Prostate gland (tissue), 2 donors: ENCODE results near the gene SPATA20. TPM values are rescaled to one million over a fixed set of nuclear protein-coding genes. Genes with fewer than 3 reads are reported as not detected.

Experiments
- DNase-seq: peaks from one replicate; pipeline ENCODE4 v3.0.0-alpha.2; 2019; ENCODE audit warnings: low spot score
- H3K27ac ChIP-seq, 2 donors: fragments of 200-600 bp; sonication (generic); 2 replicates each; pipeline ENCODE4 v1.5.1; 2017 to 2019
- H3K27me3 ChIP-seq: fragments of 200-600 bp; sonication (generic); replicated peaks from 2 replicates; pipeline ENCODE4 v1.5.1; 2019; ENCODE audit not compliant: insufficient read depth
- H3K36me3 ChIP-seq, 2 donors: fragments of 200-600 bp; sonication (generic); 1 replicate in 1 of 2; 2 replicates in 1 of 2; pipeline versions ENCODE4 v1.5.1 to v1.8.1; 2017 to 2019
- H3K4me1 ChIP-seq: fragments of 200-600 bp; sonication (generic); replicated peaks from 2 replicates; pipeline ENCODE4 v1.5.1; 2019
- H3K4me3 ChIP-seq, 2 donors: fragments of 200-600 bp; sonication (generic); 2 replicates each; pipeline ENCODE4 v1.5.1; 2017 to 2019
- H3K9me3 ChIP-seq: fragments of 200-600 bp; sonication (generic); 2 replicates; pipeline ENCODE4 v1.5.1; 2017
- CTCF ChIP-seq, 4 experiments: fragments of 200-600 bp in 2 of 4; fragments of 450-650 bp in 2 of 4; sonication (generic) in 2 of 4; IDR thresholded peaks; 1 replicate in 3 of 4; 2 replicates in 1 of 4; pipeline ENCODE4 v1.5.1; 2016 to 2019; ENCODE audit warnings: antibody characterized with exemption in 4 of 4, mild to moderate bottlenecking in 2 of 4, moderate library complexity in 2 of 4
- POLR2A ChIP-seq: fragments of 450-650 bp; IDR thresholded peaks from one replicate; pipeline ENCODE4 v1.6.1; 2016; ENCODE audit warnings: antibody characterized with exemption, mild to moderate bottlenecking
- POLR2AphosphoS5 ChIP-seq: sonication (generic); formaldehyde crosslinking; IDR thresholded peaks from one replicate; pipeline ENCODE4 v1.6.1; 2017; ENCODE audit warnings: antibody characterized with exemption
- WGBS: methylation state at CpG from one replicate; pipeline ENCODE4 v1.1.5; 2018; 5-methylcytosine and 5-hydroxymethylcytosine counted together
- intact Hi-C: fragments of 100-400 bp; cut with DNase I; formaldehyde crosslinking; loops from one replicate; pipeline ENCODE4 v1.14.2; 2022
- total RNA-seq, 2 donors: library from RNA; depleted of rRNA; stranded (reverse); fragments of >200 nt; gene quantifications; one replicate each; pipeline ENCODE4 v1.1.0, GENCODE V29; 2016

Gene SPATA20
- total RNA-seq, 2 donors from 2014 or later = 188 to 208 TPM

- intact Hi-C loops = loop anchor here (5.0 to 10.0 kb wide), 3 partner anchors 137 to 409 kb away; no protein-coding TSS in a partner anchor
- TF ChIP-seq POLR2A (no peak), POLR2AphosphoS5 (no peak), CTCF (IDR thresholded peaks at IDR 0.05) (no peak)
- Histone ChIP-seq H3K27ac (no peak overlapping the region), H3K4me1 (peaks cover 28% of the 10 kb centered on the region), H3K9me3 (no peaks in the 10 kb centered on the region), H3K27me3 (no peaks in the 10 kb centered on the region), H3K4me3 (no peak overlapping the region), H3K36me3 (no peaks in the 10 kb centered on the region)
- DNase-seq = no peak
- whole genome bisulfite sequencing = 46% methylated on average over 8 of the region's 8 CpGs
Measured at GRCh38 chr17:50545311-50545710, 1.7 kb upstream of the SPATA20 start.

- Histone ChIP-seq H3K27me3 (no peaks in the 10 kb centered on the region), H3K4me3 (peak overlapping the region; percentile 72 to 73), H3K4me1 (peaks cover 19% of the 10 kb centered on the region), H3K9me3 (no peaks in the 10 kb centered on the region), H3K36me3 (no peaks in the 10 kb centered on the region), H3K27ac (peak overlapping the region; percentile 85 to 86)
- WGBS = 35% methylated on average over 4 of the region's 4 CpGs
- DNase-seq = no peak
- TF ChIP-seq CTCF (IDR thresholded peaks at IDR 0.05) = no peak
- TF ChIP-seq POLR2A = no peak
- no peak for TF ChIP-seq POLR2AphosphoS5
- intact Hi-C loops = loop anchor here (2.0 to 10.0 kb wide), 4 partner anchors 136 to 408 kb away; no protein-coding TSS in a partner anchor
Measured at GRCh38 chr17:50546701-50547034, 306 bp upstream of the SPATA20 start.

- no peak for TF ChIP-seq CTCF (IDR thresholded peaks at IDR 0.05)
- no peak for TF ChIP-seq POLR2AphosphoS5
- no peak for TF ChIP-seq POLR2A
- no peak for DNase-seq
- peak overlapping the region; percentile 85 to 86 for H3K27ac ChIP-seq
- H3K27me3 ChIP-seq = no peaks in the 10 kb centered on the region
- H3K4me1 ChIP-seq = peaks cover 13% of the 10 kb centered on the region
- intact Hi-C loops = loop anchor here (2.0 to 10.0 kb wide), 4 partner anchors 135 to 407 kb away; no protein-coding TSS in a partner anchor
- no peaks in the 10 kb centered on the region for H3K9me3 ChIP-seq
- peak overlapping the region; percentile 72 to 73 for H3K4me3 ChIP-seq
- WGBS = 60% methylated on average over 5 of the region's 5 CpGs
- H3K36me3 ChIP-seq = no peaks in the 10 kb centered on the region
Measured at GRCh38 chr17:50547736-50548083, 736 bp downstream of the SPATA20 start.

- H3K36me3 ChIP-seq = no peaks in the 10 kb centered on the region
- 89% methylated on average over 18 of the region's 18 CpGs for WGBS
- no peaks in the 10 kb centered on the region for H3K9me3 ChIP-seq
- TF ChIP-seq POLR2AphosphoS5 (no peak), CTCF (IDR thresholded peaks at IDR 0.05) (no peak), POLR2A (no peak)
- H3K27me3 ChIP-seq = no peaks in the 10 kb centered on the region
- DNase-seq = no peak
- intact Hi-C loops = loop anchor here (5.0 to 10.0 kb wide), 3 partner anchors 133 to 406 kb away; no protein-coding TSS in a partner anchor
- H3K4me1 ChIP-seq = peaks cover 4% of the 10 kb centered on the region
- H3K27ac ChIP-seq = no peak overlapping the region
- no peak overlapping the region for H3K4me3 ChIP-seq
Measured at GRCh38 chr17:50548831-50549230, 1.9 kb downstream of the SPATA20 start.

- Histone ChIP-seq H3K27ac (no peak overlapping the region), H3K27me3 (no peaks in the 10 kb centered on the region), H3K4me3 (no peak overlapping the region), H3K36me3 (no peaks in the 10 kb centered on the region), H3K4me1 (peaks cover 4% of the 10 kb centered on the region), H3K9me3 (no peaks in the 10 kb centered on the region)
- TF ChIP-seq POLR2A = no peak
- no peak for TF ChIP-seq POLR2AphosphoS5
- no peak for TF ChIP-seq CTCF (IDR thresholded peaks at IDR 0.05)
- intact Hi-C loops = loop anchor here (5.0 to 10.0 kb wide), 3 partner anchors 133 to 405 kb away; no protein-coding TSS in a partner anchor
- DNase-seq = no peak
- 88% methylated on average over 19 of the region's 19 CpGs for WGBS
Measured at GRCh38 chr17:50549256-50549941, 2.4 kb downstream of the SPATA20 start.
